Stimulated activated CD8-positive, alpha-beta memory T cell treated with anti-CD3 and anti-CD28 coated beads, Interleukin-7, amount 100 ng/mL, for 24 hours (primary cell): ENCODE data around the gene PRKG1.
"Not testable (repeated sequence)": the region's sequence is repeated elsewhere in the genome, so short reads cannot be mapped to it uniquely, and the experiment has no call there.

Experiments used
- DNase-seq: peaks from one replicate; pipeline ENCODE4 v3.0.0-alpha.2; 2020; ENCODE audit warnings: low read depth

Gene PRKG1

DNA sequence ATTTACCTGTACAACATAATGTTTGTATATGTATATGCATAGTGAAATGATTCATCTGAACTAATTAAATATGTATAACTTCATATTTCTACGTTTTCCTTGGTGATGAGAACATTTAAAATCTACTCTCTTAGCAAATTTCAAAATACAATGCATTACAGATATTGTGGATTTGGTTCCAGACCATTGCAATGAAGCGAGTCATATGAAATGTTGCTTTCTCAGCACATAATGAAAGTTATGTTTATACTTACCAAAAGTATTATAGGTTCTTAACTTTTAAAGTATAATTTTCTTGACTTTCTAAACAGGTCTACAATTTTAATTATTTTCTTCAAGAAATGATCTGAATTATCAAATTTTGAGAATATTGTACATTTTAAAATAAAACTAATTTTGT lies 435.9 kb downstream of the PRKG1 start:
- DNase-seq: no peak

- DNase-seq: no peak
Measured at GRCh38 chr10:51521605-51522004, 447.3 kb downstream of the PRKG1 start.

DNA sequence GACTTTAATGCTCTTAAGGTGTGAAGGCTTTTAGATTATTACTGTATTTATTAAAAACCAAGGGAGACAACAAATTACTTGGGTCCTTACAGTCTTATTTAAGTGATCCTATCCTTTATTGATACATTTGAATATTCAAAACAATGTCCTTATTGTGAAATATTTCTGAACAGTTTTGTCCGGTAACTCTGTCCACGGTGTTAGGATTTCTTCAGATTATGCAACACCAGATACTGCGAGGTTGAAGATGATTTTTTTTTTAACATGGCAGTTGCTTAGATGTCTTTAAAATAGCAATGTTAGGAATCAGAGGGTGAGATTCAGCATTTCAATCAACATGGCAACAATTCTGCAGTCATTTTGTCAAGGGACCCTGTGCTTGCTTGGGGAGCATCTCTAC lies 448.6 kb downstream of the PRKG1 start:
- DNase-seq: no peak

DNA sequence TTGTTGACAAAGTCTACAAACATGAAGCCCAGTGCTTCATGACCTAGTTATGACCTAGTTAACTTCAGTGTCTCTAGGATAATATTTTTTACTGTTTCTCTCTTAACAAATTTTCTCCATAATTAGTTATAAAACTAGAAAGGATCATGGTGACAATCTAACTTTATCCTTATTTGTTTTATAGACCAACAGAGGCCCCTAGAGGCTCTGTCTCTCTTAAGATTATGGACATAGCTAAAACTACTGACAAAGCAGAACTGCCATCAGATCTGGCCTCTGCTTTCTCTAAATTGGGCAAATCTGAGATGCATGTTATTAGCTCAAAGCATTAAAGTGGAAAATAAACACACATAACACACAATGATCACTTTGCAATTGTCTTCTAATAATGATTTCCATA lies 449.2 kb downstream of the PRKG1 start:
- no peak for DNase-seq

- no peak for DNase-seq
Measured at GRCh38 chr10:51524041-51524440, 449.8 kb downstream of the PRKG1 start.

- no peak for DNase-seq
Measured at GRCh38 chr10:51527522-51528219, 453.4 kb downstream of the PRKG1 start.

GRCh38 chr10:51528527-51528926 lies 454.2 kb downstream of the PRKG1 start:
- DNase-seq: no peak

DNA sequence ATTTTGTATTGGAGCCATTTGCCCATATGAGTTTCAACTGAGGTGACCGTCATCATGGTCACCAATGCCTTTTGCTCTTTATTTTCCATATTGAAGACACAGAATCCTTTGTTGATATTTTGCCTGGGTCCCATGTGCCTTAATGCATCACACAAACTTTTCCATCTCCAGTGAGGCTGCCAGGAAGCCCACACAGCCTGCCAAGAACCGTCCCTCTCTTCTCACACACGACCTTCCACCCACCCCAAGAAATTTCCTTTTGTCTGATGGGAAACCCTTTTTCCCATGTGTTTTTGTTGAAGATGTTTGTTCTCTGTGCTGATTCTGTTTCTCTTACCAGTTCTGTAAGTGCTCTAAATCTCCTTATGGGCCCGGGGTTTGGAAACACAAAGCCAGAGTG lies 456.3 kb downstream of the PRKG1 start:
- DNase-seq: no peak

GRCh38 chr10:51532044-51532443 lies 457.8 kb downstream of the PRKG1 start:
- no peak for DNase-seq

GRCh38 chr10:51542853-51543252 lies 468.6 kb downstream of the PRKG1 start:
- no peak for DNase-seq

DNA sequence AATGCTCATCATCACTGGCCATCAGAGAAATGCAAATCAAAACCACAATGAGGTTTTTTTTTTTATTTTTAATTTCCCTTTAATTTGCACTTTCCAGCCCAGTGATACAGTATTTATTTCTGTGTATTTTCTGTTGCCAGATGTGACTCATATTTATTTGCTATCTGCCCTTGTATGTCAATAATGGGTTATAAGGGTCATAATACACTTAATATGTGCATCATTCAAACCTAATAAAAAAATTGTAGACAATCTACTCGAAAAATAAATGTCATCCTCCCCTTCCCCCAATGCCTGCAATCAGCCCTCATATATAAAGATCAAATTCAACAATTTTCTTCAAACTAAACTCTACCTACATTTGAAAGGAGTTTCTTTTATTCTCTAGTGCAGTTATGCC lies 470.6 kb downstream of the PRKG1 start:
- DNase-seq: no peak

GRCh38 chr10:51547941-51548340 lies 473.7 kb downstream of the PRKG1 start:
- no peak for DNase-seq

DNA sequence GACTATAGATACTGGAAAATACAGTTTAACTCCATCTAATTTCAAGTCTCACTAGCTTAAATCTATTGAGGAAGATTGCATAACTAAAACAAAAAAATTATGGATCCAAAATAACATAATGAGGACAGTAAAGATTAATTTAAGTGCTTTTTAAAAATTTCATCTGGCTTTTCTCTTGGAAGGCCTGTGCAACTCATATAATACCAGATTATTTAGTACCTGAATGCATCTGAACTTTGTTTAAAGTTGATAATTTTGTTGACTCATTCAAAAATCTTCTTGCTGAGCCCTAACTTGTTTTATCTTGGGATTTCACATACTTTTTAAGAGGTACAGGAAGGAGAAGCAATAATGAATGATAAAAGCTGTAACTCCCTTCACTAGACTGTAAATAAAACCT lies 478.6 kb downstream of the PRKG1 start:
- no peak for DNase-seq

- no peak for DNase-seq
Measured at GRCh38 chr10:51564896-51565510, 490.7 kb downstream of the PRKG1 start.

- DNase-seq: no peak
Measured at GRCh38 chr10:51567271-51567670, 493.0 kb downstream of the PRKG1 start.

DNA sequence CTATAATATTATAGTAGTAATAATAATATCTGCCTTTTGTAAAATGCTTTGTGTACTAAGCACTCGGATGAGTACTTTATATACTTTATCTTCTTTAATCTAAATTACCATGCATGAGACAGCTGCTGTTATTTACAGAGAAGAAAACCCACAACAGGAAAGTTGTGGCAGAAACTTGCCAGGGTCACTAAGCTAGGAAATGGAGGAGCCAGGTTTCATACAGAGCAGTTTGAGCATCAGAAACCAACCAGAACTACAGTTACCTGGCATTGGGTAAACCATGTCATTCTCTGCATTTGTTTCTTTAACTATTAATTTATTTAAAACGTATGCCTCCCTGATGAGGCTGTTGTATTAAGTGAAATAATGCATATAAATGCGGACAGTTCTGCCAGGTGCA lies 495.2 kb downstream of the PRKG1 start:
- no peak for DNase-seq

DNA sequence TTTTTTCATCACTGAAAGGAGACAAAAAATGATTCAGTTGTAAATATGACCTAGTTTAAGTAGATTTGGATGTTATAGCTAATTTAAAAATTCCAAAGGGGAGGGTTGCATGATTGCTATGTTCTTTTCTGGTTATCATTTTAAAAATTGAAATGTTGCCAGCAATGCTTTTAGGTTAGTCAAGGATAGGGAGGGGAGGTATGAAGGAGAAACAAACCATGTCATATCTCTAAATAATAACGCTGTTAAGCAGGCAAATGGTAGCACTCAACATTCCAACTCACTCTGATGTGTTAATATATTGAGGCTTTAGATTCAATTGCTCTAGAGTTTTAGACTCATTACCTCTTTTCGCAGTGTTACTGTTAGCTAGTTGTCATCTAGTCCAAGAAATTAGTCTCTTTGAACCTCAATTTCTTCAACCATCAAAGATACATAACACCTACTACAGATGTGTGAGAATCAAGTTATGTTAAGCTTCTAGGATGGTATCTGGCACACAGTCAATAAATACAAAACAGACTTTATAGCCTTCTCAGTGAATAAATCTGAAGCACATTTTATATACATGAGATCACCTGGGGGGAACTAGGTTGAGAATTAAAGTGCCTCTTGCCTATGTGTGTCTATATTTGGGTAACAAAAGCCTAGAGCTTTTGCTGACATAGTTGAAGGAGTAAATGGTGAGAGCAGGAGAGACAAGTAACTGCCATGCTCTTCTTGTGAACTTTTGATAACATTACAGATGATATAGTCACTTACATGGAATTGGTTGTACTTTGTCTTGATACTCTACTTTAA lies 500.2 kb downstream of the PRKG1 start:
- DNase-seq: no peak

DNA sequence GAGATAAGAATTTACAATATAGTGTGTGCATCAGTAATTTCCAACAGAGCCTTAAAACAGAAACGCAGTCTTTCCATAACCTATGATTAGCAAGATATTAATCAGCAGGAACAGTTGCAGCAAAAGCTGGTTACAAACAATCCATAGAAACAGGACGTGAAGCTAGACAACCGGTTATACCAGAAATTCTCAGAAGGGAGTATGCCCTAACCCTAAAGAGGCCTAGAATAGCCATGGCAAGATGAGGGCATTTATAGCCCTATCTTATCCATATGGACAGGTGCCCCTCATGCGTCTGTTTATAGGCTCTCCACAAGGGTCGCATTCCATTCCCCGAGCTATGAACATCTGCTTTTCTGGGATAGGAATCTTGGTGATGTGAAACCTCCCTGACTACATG lies 506.9 kb downstream of the PRKG1 start:
- not testable (repeated sequence) for DNase-seq

DNA sequence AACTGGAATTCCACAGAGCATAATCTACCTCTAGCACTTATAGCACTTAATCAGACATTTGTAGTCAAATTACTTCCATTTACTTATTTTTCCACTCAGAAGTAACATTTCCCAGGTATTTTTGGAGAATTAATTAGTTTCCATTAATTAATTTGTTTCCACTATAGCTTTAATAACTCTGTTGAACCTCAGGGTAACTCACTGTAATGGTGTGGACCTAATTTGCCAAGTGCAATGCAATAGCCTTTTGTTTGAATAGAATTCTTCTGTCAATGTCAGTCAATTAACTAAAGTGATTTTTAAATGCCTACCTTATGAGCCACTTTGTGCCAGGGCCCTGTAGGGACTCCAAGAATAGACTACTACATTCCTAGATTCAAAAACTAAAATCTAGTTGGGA lies 509.7 kb downstream of the PRKG1 start:
- no peak for DNase-seq

- no peak for DNase-seq
Measured at GRCh38 chr10:51585742-51586141, 511.5 kb downstream of the PRKG1 start.

DNA sequence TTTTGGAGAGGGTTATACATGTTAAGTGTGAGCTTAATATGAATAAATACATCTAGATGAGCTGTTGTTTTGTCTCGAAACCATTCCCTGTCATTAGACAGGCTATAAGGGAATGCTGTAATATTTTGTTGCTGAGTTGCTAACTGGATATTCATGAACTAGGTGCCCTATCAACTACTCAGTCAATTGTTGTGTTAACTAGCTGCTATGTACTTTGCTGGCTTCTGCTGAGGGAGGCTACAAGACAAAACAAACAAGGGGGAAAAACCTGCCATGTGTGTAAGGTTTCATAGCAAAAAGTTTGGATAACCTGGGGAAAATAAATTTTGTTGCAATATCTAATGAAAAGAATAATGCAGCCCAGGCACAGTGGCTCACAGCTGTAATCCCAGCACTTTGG lies 514.7 kb downstream of the PRKG1 start:
- no peak for DNase-seq

- DNase-seq: no peak
Measured at GRCh38 chr10:51590818-51591217, 516.5 kb downstream of the PRKG1 start.

DNA sequence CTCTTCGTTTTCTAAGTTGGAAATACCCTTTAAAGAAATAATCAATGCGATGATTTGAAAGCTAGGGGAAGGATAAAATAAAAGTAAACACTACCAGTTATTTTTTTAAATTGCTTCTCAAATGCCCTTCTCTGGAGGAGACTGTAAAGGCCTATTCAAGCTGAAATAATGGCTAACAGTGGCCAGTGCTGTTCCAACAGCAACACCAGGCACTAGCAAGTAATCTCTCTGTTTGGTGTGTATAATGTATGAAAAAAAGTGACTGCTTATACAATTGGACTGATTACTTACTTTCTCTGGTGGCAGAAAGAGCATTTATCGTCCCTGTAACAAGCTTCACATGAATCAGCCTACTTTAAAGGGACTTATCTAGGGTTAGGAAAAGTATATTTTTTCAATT lies 522.4 kb downstream of the PRKG1 start:
- no peak for DNase-seq
